Colonic mucosa (tissue), 4 donors: ENCODE data around the gene TTLL6. TPM values are rescaled to one million over a fixed set of nuclear protein-coding genes. Genes with fewer than 3 reads are reported as not detected.

Experiments used
- DNase-seq: peaks from one replicate; pipeline ENCODE4 v3.0.0-alpha.2; 2020
- H3K27ac ChIP-seq: fragments of 200-600 bp; one replicate; pipeline ENCODE4 v1.8.0; 2021
- H3K27me3 ChIP-seq: fragments of 200-600 bp; one replicate; pipeline ENCODE4 v1.8.0; 2021
- H3K36me3 ChIP-seq: fragments of 200-600 bp; one replicate; pipeline ENCODE4 v1.8.0; 2021
- H3K4me1 ChIP-seq: fragments of 200-600 bp; one replicate; pipeline ENCODE4 v1.8.0; 2021; ENCODE audit warnings: mild to moderate bottlenecking
- H3K4me3 ChIP-seq: fragments of 200-600 bp; one replicate; pipeline ENCODE4 v1.8.0; 2021
- H3K9ac ChIP-seq, 2 donors: one replicate each; pipeline ENCODE4 v1.7.0; 2013; ENCODE audit warnings: control low read depth in 2 of 2, low read depth in 2 of 2, low read length in 2 of 2
- H3K9me3 ChIP-seq: fragments of 200-600 bp; one replicate; pipeline ENCODE4 v1.8.0; 2021
- CTCF ChIP-seq: fragments of 200-600 bp; IDR thresholded peaks from one replicate; pipeline ENCODE4 v1.8.0; 2022; ENCODE audit warnings: antibody characterized with exemption, mild to moderate bottlenecking
- intact Hi-C: fragments of 100-400 bp; cut with DNase I; formaldehyde crosslinking; loops from one replicate; pipeline ENCODE4 v1.14.1; 2022
- total RNA-seq, 2 donors: library from RNA; stranded (reverse); fragmentation: NEBNext Ultra II Directional in 1 of 2; extraction: Animal tissue kit (Norgen Biotek cat#: 25700) in 1 of 2; gene quantifications; one replicate each; pipeline ENCODE4 v1.2.1, GENCODE V29; 2021
- donor health status: healthy.
- donor health status: DM: no; HTN: no; CAD: no.
- donor health status: DM: no; HTN: no; CAD: no.

The TTLL6 gene
- total RNA-seq, 2 donors from 2014 or later: 8.2 to 18.7 TPM

DNA sequence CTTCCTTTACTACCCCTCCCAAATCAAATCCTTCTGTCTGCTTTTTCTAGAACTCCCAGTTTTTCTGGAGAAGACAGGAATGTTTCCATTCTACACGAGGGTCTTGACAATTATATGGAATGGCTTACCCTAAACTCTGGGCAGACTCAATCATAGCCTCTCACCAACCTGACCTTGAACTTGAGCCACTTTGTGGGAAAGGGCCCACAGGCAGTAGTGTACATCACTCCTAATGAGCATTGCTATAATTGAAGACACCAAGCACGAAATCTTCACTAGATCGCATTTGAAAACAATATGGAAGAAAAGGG, 86.8 kb downstream of the TTLL6 start:
- TF ChIP-seq CTCF: no peak
- H3K4me1 ChIP-seq: no peaks in the 10 kb centered on the region
- intact Hi-C loops: no loop called here
- no peak overlapping the region for H3K4me3 ChIP-seq
- H3K9me3 ChIP-seq: no peaks in the 10 kb centered on the region
- H3K36me3 ChIP-seq: no peaks in the 10 kb centered on the region
- H3K9ac ChIP-seq: no peak overlapping the region
- no peak for DNase-seq
- peaks cover 46% of the 10 kb centered on the region for H3K27me3 ChIP-seq
- H3K27ac ChIP-seq: peak overlapping the region; percentile 85

GRCh38 chr17:48729335-48730239, 87.4 kb downstream of the TTLL6 start:
- H3K4me1 ChIP-seq: no peaks in the 10 kb centered on the region
- intact Hi-C loops: no loop called here
- peak overlapping the region; percentile 85 for H3K27ac ChIP-seq
- peak; percentile 59 for DNase-seq
- H3K36me3 ChIP-seq: no peaks in the 10 kb centered on the region
- no peak for TF ChIP-seq CTCF
- no peak overlapping the region for H3K9ac ChIP-seq
- H3K9me3 ChIP-seq: no peaks in the 10 kb centered on the region
- peak overlapping the region; percentile 21 for H3K4me3 ChIP-seq
- H3K27me3 ChIP-seq: peaks cover 47% of the 10 kb centered on the region

DNA sequence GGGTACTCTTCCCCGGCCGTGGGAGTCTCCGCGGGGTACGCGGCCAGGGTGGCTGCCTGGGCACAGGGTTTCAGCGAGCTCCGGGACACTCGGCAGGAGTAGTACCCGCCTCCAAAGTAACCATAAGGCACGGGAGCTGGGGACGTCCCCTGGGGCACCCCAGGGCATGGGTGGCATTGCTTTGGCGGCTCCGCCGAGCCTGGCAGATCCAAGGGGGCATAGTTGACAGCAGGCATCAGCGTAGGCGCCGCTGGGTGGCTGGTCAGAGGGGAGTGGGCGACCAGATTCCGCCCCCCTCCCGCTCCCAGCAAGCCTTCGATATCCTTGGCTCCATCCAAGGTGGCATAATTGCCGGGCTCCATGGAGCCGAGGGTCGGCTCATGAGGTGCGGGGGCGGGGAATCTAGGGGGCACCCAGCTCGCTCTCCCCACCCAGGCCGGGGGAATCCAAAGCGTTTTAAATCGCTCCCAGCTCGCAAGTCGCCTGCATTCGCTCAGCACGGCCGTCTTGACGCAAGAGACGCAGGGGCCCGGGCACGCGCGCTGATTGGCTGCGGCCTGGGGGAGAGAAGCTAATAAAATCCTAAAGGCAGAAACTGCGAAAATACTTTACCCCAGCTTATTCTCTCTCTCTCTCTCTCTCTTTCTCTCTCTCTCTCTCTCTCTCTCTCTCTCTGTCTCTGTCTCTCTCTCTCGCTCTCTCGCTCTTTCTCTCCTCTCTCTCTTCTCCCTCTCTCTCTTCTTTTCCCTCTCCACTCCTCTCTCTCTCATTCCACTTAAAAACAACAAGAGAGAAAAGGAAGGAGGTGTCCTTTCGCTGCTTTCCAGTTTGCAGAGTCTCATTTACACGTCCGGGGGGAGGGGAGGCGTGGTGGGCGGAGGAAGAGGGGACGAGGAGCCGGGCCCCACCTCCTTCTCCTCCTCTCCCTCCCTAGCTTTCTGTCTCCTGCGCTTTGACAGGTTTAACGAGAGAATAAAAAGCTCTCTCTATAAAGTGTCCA, 88.5 kb downstream of the TTLL6 start, which contains the start of gene HOXB13:
Gene HOXB13 (minus strand): TSS at position 519 of the 1,000 bp plus-strand sequence. CDS start 157 bp downstream, at position 362.
- peak within 1 kb of the TSS; percentile 85 for H3K27ac ChIP-seq
- no peaks in the 10 kb centered on the region for H3K36me3 ChIP-seq
- H3K9ac ChIP-seq: peak within 1 kb of the TSS in 1 of 2 donors; percentile 32
- TF ChIP-seq CTCF: no peak
- H3K4me1 ChIP-seq: no peaks in the 10 kb centered on the region
- peak within 1 kb of the TSS; percentile 45 for H3K4me3 ChIP-seq
- intact Hi-C loops: no loop called here
- peak; percentile 95 for DNase-seq
- peaks cover 38% of the 10 kb centered on the region for H3K27me3 ChIP-seq
- H3K9me3 ChIP-seq: no peaks in the 10 kb centered on the region

DNA sequence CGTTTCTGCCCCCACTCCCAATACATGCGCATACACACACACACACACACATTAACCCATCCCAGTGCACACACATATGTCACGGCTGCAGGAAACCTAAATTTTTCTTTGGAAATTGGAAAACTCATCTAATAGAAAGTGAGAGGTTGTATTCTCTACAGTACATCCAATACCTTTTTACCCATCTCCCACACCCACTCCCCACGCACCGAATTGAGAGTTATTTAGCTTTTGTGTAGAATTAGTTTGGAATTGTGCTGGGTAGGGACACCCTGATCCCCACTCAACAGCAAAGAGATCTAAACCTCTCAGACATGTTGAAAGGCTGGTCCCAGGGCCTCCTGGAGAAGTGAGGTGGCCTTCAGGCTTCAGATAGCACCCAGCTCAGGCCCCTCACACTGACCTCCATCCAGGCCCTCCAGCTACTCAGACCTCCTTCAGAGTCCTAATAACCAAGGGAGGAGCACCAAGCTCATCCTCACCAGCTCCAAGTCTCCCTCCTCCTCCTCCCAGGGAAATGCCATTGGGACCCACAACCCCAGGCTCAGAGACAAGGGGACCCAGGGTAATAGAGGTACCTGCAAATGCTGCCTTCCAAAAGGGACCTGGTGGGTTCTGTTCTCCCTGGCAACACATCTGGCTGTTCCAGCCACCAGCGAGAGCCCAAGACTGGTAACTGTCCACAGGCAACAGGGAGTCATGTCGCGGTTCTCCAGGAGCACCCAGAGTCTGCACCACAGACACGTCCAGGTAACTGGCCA, 89.4 kb downstream of the TTLL6 start:
- H3K27ac ChIP-seq: peak overlapping the region; percentile 85
- intact Hi-C loops: no loop called here
- no peaks in the 10 kb centered on the region for H3K36me3 ChIP-seq
- no peaks in the 10 kb centered on the region for H3K4me1 ChIP-seq
- no peak for TF ChIP-seq CTCF
- peak overlapping the region; percentile 45 for H3K4me3 ChIP-seq
- H3K27me3 ChIP-seq: peaks cover 38% of the 10 kb centered on the region
- peak; percentile 22 for DNase-seq
- H3K9ac ChIP-seq: peak overlapping the region in 1 of 2 donors; percentile 32
- no peaks in the 10 kb centered on the region for H3K9me3 ChIP-seq

GRCh38 chr17:48726916-48727286, 90.1 kb downstream of the TTLL6 start:
- peak overlapping the region; percentile 85 for H3K27ac ChIP-seq
- intact Hi-C loops: no loop called here

More at GRCh38 chr17:48726916-48727286, 90.1 kb downstream of the TTLL6 start:
- peaks cover 38% of the 10 kb centered on the region for H3K27me3 ChIP-seq
- H3K9ac ChIP-seq: no peak overlapping the region
- TF ChIP-seq CTCF: no peak
- no peaks in the 10 kb centered on the region for H3K36me3 ChIP-seq
- no peaks in the 10 kb centered on the region for H3K4me1 ChIP-seq
- H3K4me3 ChIP-seq: peak overlapping the region; percentile 45
- H3K9me3 ChIP-seq: no peaks in the 10 kb centered on the region
- peak; percentile 64 for DNase-seq
